ENCODE measurements around the gene TMEM126B. TPM values are rescaled to one million over a fixed set of nuclear protein-coding genes. Genes with fewer than 3 reads are reported as not detected.

The TMEM126B gene
- total RNA-seq, 3 donors from 2014 or later (not counting 1 experiment from before 2014, with no cell fraction given) = 29.4 to 38.6 (median 31.2) TPM

GRCh38 chr11:85627332-85627997, 928 bp upstream of the TMEM126B start, which contains the start of gene DLG2:
Gene DLG2 (minus strand): TSS chr11:85627344.
- peak within 1 kb of the TSS; percentile 78 for H3K27ac ChIP-seq (ENCODE audit: low read length)
- DNase-seq = peak; percentile 16 to 50
- Mint-ChIP-seq H3K9me3 (no peaks in the 10 kb centered on the region), H3K36me3 (no peaks in the 10 kb centered on the region), H3K27me3 (ENCODE audit: low read depth in 2 of 2) (peaks cover 0 to 14% of the 10 kb centered on the region in 2 donors), H3K4me1 (peaks cover 27 to 29% of the 10 kb centered on the region in 2 donors), H3K4me3 (peak within 1 kb of the TSS; percentile 98), H3K27ac (peak within 1 kb of the TSS; percentile 95 to 100)
- WGBS (ENCODE audit: insufficient coverage) = 3% methylated on average over 23 of the region's 23 CpGs
- H3K4me3 ChIP-seq (ENCODE audit: low read length) = peak within 1 kb of the TSS; percentile 69
- ATAC-seq = peak in 1 of 3 donors; percentile 1
- no peaks in the 10 kb centered on the region for H3K27me3 ChIP-seq (ENCODE audit: control insufficient read depth, insufficient read depth, low read length)
- H3K9me3 ChIP-seq (ENCODE audit: control insufficient read depth, insufficient read depth, low read length) = no peaks in the 10 kb centered on the region
- intact Hi-C loops (cut with micrococcal nuclease) = no loop called here
- H3K36me3 ChIP-seq (ENCODE audit: control insufficient read depth, insufficient read depth, low read length) = peaks cover 8% of the 10 kb centered on the region
- H3K4me1 ChIP-seq (ENCODE audit: control insufficient read depth, insufficient read depth, low read length) = peaks cover 6% of the 10 kb centered on the region
- no peak for TF ChIP-seq CTCF (IDR thresholded peaks at IDR 0.05)

- H3K4me1 Mint-ChIP-seq = peaks cover 27 to 29% of the 10 kb centered on the region in 2 donors
- Histone ChIP-seq H3K36me3 (ENCODE audit: control insufficient read depth, insufficient read depth, low read length) (peaks cover 8% of the 10 kb centered on the region), H3K27ac (ENCODE audit: low read length) (peak overlapping the region; percentile 60), H3K27me3 (ENCODE audit: control insufficient read depth, insufficient read depth, low read length) (no peaks in the 10 kb centered on the region), H3K9me3 (ENCODE audit: control insufficient read depth, insufficient read depth, low read length) (no peaks in the 10 kb centered on the region), H3K4me3 (ENCODE audit: low read length) (peak overlapping the region; percentile 69), H3K4me1 (ENCODE audit: control insufficient read depth, insufficient read depth, low read length) (peaks cover 6% of the 10 kb centered on the region)
- peaks cover 0 to 10% of the 10 kb centered on the region in 2 donors for H3K27me3 Mint-ChIP-seq (ENCODE audit: low read depth in 2 of 2)
- no peak for DNase-seq
- peak; percentile 3 to 9 (median 4) for ATAC-seq
- TF ChIP-seq CTCF (IDR thresholded peaks at IDR 0.05) = no peak
- peak overlapping the region; percentile 98 for H3K4me3 Mint-ChIP-seq
- intact Hi-C loops (cut with micrococcal nuclease) = loop anchor here (1.0 kb wide), 3 partner anchors 18 to 616 kb away; partner anchors contain the start of gene TMEM126A
- under 1% methylated on average over 11 of the region's 13 CpGs for WGBS (ENCODE audit: insufficient coverage)
- peak overlapping the region; percentile 95 to 100 for H3K27ac Mint-ChIP-seq
- no peaks in the 10 kb centered on the region for H3K36me3 Mint-ChIP-seq
- H3K9me3 Mint-ChIP-seq = no peaks in the 10 kb centered on the region
Measured at GRCh38 chr11:85628771-85629341, 463 bp downstream of the TMEM126B start.

GRCh38 chr11:85634747-85635146, 6.4 kb downstream of the TMEM126B start:
- Histone ChIP-seq H3K27ac (ENCODE audit: low read length) (no peak overlapping the region), H3K27me3 (ENCODE audit: control insufficient read depth, insufficient read depth, low read length) (no peaks in the 10 kb centered on the region), H3K36me3 (ENCODE audit: control insufficient read depth, insufficient read depth, low read length) (peaks cover 38% of the 10 kb centered on the region), H3K4me1 (ENCODE audit: control insufficient read depth, insufficient read depth, low read length) (no peaks in the 10 kb centered on the region), H3K9me3 (ENCODE audit: control insufficient read depth, insufficient read depth, low read length) (no peaks in the 10 kb centered on the region), H3K4me3 (ENCODE audit: low read length) (no peak overlapping the region)
- H3K36me3 Mint-ChIP-seq = no peaks in the 10 kb centered on the region
- peaks cover 0 to under 1% of the 10 kb centered on the region in 2 donors for H3K4me1 Mint-ChIP-seq
- no peaks in the 10 kb centered on the region for H3K27me3 Mint-ChIP-seq (ENCODE audit: low read depth in 2 of 2)
- DNase-seq (no peak), ATAC-seq (no peak)
- 93% methylated on average over 2 of the region's 3 CpGs for WGBS (ENCODE audit: insufficient coverage)
- no peak overlapping the region for H3K4me3 Mint-ChIP-seq
- intact Hi-C loops (cut with micrococcal nuclease) = no loop called here
- TF ChIP-seq CTCF (IDR thresholded peaks at IDR 0.05) = no peak
- H3K27ac Mint-ChIP-seq = no peak overlapping the region
- H3K9me3 Mint-ChIP-seq = no peaks in the 10 kb centered on the region

All from natural killer cell (primary cell).